ENCODE results near the gene GDF2.

- TF ChIP-seq POLR2A (IDR thresholded peaks at IDR 0.05; ENCODE audit: extremely low read depth, insufficient read length): no peak
- TF ChIP-seq, protein P1, sequence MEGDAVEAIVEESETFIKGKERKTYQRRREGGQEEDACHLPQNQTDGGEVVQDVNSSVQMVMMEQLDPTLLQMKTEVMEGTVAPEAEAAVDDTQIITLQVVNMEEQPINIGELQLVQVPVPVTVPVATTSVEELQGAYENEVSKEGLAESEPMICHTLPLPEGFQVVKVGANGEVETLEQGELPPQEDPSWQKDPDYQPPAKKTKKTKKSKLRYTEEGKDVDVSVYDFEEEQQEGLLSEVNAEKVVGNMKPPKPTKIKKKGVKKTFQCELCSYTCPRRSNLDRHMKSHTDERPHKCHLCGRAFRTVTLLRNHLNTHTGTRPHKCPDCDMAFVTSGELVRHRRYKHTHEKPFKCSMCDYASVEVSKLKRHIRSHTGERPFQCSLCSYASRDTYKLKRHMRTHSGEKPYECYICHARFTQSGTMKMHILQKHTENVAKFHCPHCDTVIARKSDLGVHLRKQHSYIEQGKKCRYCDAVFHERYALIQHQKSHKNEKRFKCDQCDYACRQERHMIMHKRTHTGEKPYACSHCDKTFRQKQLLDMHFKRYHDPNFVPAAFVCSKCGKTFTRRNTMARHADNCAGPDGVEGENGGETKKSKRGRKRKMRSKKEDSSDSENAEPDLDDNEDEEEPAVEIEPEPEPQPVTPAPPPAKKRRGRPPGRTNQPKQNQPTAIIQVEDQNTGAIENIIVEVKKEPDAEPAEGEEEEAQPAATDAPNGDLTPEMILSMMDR (IDR thresholded peaks at IDR 0.05; ENCODE audit: low read depth, low read length): no peak
- TF ChIP-seq, protein P2, sequence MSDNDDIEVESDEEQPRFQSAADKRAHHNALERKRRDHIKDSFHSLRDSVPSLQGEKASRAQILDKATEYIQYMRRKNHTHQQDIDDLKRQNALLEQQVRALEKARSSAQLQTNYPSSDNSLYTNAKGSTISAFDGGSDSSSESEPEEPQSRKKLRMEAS (IDR thresholded peaks at IDR 0.05; ENCODE audit: low read depth, low read length): no peak
- no peak for TF ChIP-seq MYC (IDR thresholded peaks at IDR 0.05; ENCODE audit: low read depth, low read length)
Measured at GRCh38 chr10:47318706-47319105, 3.5 kb upstream of the GDF2 start.
